Hepatocyte (in vitro differentiated cells): ENCODE results near the gene SRPK2.

Source experiments
- CTCF ChIP-seq: fragments of 200-600 bp; sonication (generic); IDR thresholded peaks from 2 replicates; pipeline ENCODE4 v1.5.1; 2016; ENCODE audit warnings: antibody characterized with exemption, mild to moderate bottlenecking; ENCODE audit not compliant: poor library complexity
- EZH2 ChIP-seq: fragments of 200-600 bp; sonication (generic); IDR thresholded peaks from 2 replicates; pipeline ENCODE4 v1.6.1; 2016; ENCODE audit warnings: antibody characterized with exemption, mild to moderate bottlenecking, borderline replicate concordance

GRCh38 chr7:105132835-105133234 lies 255.9 kb downstream of the SRPK2 start:
- TF ChIP-seq EZH2: no peak
- TF ChIP-seq CTCF: no peak
